Tibial nerve (tissue), 4 donors: Measurements from ENCODE around the gene G3BP1.

Experiments used
- EP300 ChIP-seq, 2 donors: sonication (generic); formaldehyde crosslinking; IDR thresholded peaks; one replicate each; pipeline ENCODE4 v1.6.1; 2017; ENCODE audit warnings: antibody characterized with exemption in 2 of 2, mild to moderate bottlenecking in 1 of 2
- TF ChIP-seq, protein P1 (sequence below), 5 experiments: fragments of 200-600 bp in 3 of 5; fragments of 450-650 bp in 2 of 5; sonication (generic) in 3 of 5; IDR thresholded peaks; one replicate each; pipeline ENCODE4 v1.5.1; 2016 to 2019; ENCODE audit warnings: antibody characterized with exemption in 5 of 5, mild to moderate bottlenecking in 3 of 5, moderate library complexity in 2 of 5

DNA sequence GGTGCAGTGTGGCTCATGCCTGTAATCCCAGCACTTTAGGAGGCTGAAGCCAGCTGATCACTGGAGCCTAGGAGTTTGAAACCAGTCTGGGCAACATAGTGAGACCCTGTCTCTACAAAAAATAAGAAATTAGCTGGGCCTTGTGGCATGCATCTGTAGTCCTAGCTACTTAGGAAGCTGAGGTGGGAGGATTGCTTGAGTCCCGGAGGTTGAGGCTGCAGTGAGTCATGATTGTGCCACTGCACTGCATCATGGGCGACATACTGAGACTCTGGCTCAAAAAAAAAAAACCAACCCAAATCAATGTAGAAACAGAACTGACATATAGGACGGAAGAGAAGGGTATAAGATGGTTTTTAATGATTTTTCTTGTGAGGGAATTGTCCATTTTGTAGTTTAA lies 27.7 kb downstream of the G3BP1 start:
- TF ChIP-seq, protein P1, sequence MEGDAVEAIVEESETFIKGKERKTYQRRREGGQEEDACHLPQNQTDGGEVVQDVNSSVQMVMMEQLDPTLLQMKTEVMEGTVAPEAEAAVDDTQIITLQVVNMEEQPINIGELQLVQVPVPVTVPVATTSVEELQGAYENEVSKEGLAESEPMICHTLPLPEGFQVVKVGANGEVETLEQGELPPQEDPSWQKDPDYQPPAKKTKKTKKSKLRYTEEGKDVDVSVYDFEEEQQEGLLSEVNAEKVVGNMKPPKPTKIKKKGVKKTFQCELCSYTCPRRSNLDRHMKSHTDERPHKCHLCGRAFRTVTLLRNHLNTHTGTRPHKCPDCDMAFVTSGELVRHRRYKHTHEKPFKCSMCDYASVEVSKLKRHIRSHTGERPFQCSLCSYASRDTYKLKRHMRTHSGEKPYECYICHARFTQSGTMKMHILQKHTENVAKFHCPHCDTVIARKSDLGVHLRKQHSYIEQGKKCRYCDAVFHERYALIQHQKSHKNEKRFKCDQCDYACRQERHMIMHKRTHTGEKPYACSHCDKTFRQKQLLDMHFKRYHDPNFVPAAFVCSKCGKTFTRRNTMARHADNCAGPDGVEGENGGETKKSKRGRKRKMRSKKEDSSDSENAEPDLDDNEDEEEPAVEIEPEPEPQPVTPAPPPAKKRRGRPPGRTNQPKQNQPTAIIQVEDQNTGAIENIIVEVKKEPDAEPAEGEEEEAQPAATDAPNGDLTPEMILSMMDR (IDR thresholded peaks at IDR 0.05) = no peak
- no peak for TF ChIP-seq EP300 (IDR thresholded peaks at IDR 0.05)
